NT2/D1 (cell line): ENCODE data around the gene KCNT1.

ENCODE experiments used
- SUZ12 ChIP-seq: IDR thresholded peaks from 2 replicates; pipeline ENCODE4 v1.6.1; 2011; ENCODE audit not compliant: insufficient read length, insufficient read depth; ENCODE audit errors: extremely low read depth
- YY1 ChIP-seq: IDR thresholded peaks from 2 replicates; pipeline ENCODE4 v1.6.1; 2011; ENCODE audit not compliant: insufficient read length, insufficient read depth
- ZNF274 ChIP-seq: IDR thresholded peaks from 2 replicates; pipeline ENCODE4 v1.6.1; 2011; ENCODE audit warnings: mild to moderate bottlenecking, low read depth, low read length

DNA sequence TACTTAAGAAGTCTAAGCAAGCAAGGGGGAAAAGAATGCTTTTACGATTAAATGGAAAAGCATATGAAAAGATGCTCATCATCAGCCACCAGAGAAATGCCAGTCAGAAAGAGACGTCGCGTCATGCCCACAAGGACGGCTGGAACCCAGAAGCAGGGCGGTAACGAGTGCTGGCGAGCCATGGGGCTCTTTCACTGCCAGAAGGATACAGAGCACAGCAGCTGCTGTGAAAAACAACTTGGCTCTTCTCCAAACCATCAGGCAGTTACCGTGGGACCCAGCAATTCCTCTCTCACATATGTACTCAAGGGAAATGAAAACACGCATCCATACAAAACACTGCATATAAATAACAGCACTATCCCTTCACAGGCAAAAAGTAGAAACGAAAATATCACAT is 109.8 kb downstream of the KCNT1 start:
- TF ChIP-seq ZNF274 = no peak
- TF ChIP-seq SUZ12 = no peak
- no peak for TF ChIP-seq YY1
